ENCODE results near the gene ELFN1.

DNA sequence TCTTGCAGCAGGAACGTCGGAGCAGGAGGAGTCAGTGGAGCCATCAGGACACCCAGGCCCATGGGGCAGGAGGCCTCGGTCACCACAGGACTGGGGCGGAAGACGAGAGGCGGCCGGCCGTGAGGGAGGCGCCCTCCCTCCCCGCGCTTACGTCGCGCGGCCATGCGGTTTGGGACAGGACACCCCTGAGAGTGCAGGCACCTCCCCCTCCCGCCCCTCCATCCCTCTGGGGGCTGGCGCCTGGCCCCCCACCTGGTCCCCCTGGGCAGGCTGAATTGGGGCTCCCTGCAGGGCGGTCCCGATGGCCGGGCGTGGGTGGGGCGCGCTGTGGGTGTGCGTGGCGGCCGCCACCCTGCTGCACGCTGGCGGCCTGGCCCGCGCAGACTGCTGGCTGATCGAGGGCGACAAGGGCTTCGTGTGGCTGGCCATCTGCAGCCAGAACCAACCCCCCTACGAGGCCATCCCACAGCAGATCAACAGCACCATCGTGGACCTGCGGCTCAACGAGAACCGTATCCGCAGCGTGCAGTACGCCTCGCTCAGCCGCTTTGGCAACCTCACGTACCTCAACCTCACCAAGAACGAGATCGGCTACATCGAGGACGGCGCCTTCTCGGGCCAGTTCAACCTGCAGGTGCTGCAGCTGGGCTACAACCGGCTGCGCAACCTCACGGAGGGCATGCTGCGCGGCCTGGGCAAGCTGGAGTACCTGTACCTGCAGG, 74.4 kb downstream of the ELFN1 start:
- TF ChIP-seq, protein P1, sequence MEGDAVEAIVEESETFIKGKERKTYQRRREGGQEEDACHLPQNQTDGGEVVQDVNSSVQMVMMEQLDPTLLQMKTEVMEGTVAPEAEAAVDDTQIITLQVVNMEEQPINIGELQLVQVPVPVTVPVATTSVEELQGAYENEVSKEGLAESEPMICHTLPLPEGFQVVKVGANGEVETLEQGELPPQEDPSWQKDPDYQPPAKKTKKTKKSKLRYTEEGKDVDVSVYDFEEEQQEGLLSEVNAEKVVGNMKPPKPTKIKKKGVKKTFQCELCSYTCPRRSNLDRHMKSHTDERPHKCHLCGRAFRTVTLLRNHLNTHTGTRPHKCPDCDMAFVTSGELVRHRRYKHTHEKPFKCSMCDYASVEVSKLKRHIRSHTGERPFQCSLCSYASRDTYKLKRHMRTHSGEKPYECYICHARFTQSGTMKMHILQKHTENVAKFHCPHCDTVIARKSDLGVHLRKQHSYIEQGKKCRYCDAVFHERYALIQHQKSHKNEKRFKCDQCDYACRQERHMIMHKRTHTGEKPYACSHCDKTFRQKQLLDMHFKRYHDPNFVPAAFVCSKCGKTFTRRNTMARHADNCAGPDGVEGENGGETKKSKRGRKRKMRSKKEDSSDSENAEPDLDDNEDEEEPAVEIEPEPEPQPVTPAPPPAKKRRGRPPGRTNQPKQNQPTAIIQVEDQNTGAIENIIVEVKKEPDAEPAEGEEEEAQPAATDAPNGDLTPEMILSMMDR (IDR thresholded peaks at IDR 0.05): no peak
- TF ChIP-seq POLR2A (IDR thresholded peaks at IDR 0.05): no peak
